HG03378 (cell line): Measurements from ENCODE around the gene ZNF213.

ENCODE experiments used
- ATAC-seq: cut with Tn5 transposase; IDR thresholded peaks from one replicate; pipeline ENCODE4 v1.9.1; 2021; ENCODE audit warnings: mild to moderate bottlenecking, moderate library complexity; ENCODE audit not compliant: unreplicated experiment

Gene ZNF213, protein sequence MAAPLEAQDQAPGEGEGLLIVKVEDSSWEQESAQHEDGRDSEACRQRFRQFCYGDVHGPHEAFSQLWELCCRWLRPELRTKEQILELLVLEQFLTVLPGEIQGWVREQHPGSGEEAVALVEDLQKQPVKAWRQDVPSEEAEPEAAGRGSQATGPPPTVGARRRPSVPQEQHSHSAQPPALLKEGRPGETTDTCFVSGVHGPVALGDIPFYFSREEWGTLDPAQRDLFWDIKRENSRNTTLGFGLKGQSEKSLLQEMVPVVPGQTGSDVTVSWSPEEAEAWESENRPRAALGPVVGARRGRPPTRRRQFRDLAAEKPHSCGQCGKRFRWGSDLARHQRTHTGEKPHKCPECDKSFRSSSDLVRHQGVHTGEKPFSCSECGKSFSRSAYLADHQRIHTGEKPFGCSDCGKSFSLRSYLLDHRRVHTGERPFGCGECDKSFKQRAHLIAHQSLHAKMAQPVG

DNA sequence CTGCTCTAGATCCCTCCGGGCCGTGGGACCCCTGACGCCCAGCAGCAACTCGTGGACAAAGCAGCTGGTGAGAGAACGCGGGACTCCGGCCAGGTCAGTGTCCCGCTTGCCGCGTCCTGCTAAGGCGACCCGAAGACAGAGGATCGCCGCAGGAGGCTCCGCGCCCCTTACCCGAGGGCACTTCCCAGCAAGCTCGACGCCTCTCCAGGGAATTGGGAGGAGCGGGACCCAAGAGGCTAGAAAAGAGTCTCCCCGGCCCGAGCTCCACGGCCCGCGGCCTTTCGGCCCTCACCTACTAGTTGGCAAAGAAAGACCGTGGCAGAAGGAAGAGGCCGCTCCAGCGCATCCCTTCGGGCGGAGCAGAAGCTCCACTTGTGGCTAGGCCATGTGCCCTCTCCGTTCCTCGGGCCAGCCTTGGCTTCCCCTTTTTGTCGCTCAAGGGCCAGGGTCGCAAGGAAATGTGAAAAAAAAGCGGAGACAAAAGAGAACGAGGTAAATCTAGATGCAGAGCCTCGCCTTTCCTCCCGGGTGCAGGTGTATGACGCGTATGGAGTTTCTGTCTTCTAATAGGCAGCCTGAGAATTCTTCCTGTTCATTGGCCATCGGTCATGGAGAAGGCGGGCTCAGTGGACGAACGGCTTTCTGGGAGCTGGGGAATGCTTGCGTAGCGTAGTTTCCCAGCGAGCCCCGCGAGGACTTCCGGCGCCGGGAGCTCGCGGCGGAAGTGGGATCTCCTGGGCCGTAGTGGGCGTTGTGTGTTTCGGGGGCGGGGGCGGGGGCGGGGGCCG, at the start of gene ZNF213:
TSS of gene ZNF213 (plus strand) at position 692 of the 788 bp plus-strand sequence. CDS start 2,252 bp downstream, outside the sequence.
- ATAC-seq, result peak; percentile 87

DNA sequence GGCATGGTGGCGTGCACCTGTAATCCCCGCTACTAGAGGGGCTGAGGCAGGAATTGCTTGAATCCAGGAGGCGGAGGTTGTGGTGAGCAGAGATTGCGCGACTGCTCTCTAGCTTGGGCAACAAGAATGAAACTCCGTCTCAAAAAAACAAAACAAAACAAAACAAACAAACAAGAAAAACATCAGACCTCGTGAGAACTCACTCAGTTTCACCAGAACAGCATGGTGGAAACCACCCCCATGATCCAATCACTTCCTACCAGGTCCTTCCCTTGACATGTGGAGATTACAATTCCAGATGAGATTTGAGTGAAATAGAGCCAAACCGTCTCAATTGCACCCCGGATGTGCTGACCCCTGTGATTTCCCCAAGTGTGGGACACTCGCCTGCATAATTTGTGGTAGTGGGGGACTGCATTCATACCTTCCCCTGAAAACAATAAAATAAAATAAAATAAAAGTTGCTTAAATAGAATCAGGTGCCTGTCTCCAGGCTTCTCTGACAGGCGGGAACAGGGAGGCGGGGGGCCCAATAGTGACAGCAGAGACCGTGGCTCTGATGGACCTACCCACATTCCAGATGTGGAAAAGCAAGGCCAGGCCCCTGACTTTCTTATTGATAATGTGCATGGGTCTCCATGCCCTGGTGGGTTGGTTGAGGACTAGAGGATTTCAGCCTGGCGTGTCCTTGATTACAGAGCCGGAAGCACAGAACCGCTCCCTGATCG, 48.8 kb upstream of the ZNF213 start:
- no peak for ATAC-seq

DNA sequence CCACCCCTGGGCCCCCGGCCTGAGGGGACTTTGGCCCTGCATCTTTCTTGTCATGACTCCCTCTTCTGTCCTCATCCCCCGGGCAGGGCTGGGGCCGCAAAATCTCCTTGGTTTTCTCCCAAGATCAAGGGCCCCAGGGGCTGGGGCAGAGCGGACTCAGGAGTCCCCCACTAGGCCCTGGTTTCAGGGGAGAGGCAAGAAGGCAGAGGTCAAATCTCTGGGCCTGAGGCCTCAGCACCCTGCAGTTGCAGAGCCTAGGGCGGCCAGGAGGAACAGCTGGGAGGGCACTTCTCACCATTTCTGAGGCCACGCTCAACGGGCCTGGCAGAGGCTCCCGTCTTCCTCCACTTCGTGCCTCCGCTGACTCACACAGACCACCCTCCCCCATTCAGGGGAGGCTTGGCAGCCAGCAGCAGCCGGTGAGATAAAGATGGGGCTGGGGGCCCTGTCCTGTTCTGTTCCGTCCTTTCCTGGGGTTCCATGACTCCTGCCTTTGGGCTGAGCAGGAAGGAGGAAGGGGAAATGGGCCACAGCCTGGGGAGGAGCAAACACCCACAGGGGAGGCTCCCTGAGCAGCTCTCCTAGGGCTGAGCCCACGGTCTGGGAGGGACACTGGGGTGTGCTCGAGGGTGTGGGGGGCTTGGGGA, 48.1 kb upstream of the ZNF213 start:
- ATAC-seq, result no peak

DNA sequence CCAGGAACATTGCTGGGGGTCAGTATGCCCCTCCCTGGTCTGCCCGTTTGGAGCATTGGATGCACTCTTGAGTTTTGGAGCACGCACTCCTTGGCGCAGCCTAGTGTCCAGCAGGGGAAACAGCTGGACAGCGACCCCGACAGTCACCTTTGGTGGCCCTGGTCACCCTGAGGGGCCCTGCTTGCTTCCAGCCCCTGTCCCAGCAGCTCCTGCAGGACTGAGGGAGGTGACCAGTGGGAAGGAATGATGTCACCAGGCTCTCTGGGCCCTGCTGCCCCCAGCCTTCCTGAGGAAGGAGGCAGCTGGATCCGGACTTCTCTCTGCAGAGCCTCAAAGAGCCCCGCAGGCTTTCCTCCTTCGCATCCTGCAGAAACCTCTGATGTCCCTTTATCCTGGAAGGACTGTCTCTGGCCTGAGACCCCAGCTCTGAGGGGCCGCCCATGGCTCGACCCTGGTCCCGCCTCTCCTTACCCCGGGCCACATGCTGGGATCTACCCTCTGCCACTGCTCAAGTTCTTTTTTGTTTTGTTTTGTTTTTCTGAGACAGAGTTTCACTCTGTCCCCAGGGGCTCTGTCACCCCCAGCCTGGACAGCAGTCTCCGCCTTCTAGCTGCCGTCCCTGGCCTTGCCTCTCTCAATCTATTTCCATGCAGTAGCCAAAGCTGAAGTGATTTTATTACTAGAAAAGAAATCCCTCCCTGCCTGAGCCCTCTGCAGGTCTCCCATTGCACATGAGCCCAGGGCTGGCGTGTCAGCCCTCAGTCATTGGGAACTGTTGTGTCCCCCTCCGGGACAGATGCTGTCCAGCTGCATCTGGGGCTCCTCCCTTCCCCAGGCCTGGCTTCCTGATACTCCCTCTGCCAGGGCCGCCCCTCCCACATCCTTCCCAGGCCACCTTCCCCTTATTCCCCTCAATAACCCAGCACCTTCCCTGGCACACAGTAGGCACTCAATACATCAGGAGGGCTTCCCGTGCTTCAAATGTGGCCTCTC, 47.3 kb upstream of the ZNF213 start:
- ATAC-seq, result no peak

DNA sequence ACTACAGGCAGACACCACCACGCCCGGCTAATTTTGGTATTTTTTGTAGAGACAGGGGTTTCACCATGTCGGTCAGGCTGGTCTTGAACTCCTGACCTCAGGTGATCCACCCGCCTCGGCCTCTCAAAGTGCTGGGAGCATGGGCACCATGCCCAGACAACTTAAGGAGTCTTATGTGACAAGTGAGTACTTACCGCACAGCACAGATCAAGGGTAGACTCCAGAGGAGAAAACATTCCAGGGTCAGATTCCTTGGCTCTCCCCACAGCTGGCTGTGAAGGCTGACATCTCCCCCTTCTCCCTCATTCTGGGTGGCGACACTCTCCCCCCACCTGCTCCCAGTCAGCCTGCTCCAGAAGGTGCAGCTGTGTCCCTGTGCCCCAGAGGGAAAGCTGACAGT, 46.4 kb upstream of the ZNF213 start:
- ATAC-seq, result no peak

DNA sequence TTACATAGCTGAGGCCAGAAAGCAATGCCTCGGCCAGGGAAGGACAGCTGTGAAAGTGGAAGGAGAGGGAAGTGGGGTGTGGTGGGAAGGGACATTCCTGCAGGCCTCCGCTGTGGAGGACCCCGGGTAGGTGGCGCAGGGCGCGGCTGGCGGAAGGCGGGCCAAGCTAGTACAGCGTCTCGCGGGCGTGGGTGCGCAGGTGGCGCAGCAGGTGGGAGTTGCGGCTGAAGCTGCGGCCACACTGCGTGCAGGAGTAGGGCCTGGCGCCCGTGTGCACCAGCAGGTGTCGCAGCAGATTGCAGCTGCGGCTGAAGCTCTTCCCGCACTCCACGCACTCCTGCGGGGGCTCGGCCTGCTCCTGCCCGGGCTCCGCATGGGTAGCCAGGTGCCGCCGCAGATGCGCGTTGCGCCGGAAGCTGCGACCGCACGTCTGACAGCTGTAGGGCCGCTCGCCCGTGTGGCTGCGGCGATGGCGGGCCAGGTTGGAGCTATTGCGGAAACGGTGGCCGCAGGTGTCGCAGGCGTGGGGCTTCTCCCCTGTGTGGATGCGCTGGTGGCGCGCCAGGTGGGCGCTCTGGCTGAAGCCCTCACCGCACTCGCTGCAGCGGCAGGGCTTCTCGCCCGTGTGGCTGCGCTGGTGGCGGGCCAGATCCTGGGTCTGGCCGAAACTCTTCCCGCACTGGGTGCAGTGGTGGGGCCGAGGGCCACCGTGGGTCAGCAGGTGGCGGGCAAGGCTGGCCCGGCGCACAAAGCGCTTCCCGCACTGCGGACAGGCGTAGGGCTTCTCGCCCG, 45.7 kb upstream of the ZNF213 start:
- no peak for ATAC-seq

DNA sequence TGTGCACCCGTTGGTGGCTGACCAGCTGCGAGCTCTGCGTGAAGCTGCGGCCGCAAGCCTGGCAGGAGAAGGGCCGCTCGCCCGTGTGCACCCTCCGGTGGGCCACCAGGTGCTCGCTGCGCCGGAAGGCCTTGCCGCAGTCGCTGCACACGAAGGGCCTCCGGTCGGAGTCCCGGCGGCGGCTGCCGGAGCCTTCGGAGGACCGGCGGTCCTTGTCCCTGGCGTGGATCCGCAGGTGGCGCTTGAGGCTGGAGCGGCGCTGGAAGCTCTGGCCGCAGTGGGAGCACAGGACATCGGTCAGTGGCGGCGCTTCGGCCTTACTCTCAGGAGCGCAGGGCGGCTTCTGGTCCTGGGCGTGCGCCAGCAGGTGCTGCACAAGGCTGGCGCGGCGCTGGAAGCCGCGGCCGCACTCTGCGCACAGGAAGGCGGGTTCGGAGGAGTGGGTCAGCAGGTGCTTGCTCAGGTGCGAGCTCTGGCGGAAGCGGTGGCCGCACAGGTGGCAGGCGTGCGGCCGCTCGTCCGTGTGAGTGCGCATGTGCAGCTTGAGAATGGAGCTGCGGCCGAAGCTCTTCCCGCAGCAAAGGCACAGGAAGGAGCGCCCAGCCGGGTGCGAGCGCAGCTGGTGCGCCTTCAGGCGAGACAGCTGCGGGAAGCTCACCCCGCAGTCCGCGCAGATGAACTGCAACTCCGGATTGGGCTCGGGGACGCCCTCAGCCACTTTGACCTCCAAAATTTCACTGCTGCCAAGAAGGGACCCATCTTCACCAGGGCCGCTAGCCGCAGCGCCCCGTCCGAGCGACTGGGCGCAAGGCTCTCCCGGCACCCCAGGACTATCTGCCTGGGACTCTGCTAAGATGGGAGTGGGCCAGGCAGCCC, 44.9 kb upstream of the ZNF213 start:
- ATAC-seq, result no peak

DNA sequence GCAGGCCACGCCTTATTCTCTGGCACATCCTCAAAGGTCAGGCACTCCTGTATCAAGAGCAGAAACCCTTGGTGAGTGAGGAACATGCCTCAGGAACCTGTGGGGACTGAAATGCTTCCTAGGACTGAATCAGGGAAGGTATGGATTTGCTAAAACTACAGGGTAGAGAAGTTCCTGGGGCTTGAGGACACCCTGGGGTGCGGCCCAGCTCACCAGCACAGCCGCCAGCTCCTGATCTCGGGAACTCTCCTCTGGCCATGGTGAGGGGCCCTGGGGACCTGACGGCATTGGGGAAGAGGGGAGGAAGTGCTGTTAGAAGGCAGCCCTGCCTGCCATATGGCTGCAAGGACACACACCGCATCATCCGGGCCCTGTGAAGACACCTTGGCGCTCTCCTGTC, 43.3 kb upstream of the ZNF213 start:
- ATAC-seq, result no peak

DNA sequence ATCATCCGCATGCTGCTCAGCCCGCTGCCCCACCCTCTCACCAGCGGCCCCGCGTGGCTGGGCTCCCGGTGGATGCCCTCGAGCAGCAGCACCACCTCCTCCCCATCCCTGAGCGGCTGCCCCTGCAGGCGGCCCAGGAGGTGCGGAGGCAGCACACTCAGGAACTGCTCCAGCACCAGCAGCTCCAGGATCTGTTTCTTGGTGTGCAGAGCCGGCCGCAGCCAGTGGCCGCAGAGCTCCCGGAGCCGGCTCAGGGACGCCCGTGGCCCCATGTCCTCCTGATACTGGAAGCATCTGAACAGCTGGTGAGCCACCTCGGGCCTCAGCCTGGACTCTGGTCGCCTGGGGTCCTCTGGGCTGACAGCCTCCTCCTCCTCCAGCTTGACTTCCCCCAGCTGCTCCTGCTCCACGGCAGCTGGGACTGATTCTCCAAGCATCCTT, 42.3 kb upstream of the ZNF213 start:
- no peak for ATAC-seq

DNA sequence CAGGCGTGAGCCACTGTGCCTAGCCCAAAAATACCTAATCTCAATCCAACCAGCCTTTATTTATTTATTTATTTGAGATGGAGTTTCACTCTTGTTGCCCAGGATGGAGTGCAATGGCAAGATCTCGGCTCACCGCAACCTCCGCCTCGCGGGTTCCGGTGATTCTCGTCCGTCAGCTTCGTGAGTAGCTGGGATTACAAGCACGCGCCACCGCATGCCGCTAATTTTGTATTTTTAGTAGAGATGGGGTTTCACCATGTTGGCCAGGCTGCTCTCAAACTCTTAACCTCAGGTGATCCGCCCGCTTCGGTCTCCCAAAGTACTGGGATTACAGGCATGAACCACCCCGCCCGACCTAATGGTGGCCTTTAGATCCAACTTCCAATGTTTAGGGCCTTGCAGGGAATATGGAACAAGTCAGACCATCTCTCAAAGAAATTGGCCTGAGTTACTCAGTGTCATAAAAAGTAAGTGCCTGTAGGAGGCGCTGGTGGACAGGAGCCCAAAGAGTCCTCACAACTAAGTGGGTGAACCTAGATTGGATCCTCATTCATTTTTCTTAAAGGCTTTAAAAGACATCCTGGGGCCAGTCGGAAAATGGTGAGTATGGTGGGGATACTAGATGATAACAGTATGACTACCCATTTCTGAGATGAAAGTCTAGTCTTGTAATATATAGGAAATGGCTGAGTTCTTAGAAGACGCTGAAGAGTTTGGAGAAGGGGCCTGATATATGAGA, 40.4 kb upstream of the ZNF213 start:
- no peak for ATAC-seq

DNA sequence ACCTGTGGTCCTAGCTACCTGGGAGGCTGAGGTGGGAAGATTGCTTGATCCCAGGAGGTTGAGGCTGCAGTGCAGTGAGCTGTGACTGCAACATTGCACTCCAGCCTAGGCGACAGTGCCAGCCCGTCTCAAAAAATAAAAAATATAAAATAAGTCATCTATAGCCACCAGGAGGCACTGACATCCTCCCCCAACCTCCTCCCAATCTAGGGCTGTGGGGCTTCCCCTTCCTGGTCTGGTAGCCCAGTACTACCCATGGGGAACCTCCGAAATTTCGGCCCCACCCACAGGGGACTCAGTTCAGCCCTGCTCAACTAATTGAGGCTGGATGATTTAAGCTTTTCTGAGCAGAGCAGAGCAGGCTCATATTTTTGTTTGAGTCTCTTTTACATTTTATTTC, 39.0 kb upstream of the ZNF213 start:
- peak; percentile 53 for ATAC-seq

DNA sequence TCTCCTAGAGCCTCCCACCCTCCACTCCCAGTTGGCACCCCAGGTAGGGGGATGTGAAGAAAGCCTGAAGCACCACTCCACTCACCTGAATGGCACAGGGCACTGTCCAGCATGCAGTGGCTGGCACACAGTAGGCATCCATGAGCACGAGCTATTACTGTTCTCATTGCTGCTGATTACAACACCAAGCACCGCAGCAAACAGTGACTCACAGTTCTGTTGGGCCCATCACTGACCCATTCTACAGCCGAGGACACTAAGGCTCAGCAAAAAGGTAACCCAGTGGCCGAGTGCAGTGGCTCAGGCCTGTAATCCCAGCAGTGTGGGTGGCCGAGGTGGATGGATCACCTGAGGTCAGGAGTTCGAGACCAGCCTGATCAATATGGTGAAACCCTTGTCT, 38.5 kb upstream of the ZNF213 start:
- no peak for ATAC-seq

DNA sequence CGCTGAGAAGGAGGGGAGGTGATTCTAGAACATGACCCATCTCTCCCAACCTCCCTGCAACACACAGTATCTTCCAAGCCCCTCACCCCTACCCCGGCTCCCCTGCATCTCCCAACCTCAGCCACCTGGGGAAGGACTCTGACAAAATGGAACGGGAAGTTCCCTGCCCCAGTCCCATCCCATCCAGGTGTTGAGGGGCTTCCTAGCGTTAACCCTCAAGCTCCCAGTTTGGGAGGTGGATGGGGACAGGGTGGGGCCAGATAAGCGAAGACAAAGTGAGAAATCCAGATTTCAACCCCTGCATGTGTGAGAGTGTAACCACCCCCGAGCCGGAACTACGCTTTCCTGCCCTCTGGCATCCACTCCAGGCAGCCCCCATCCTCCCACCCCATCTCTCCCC, 37.6 kb upstream of the ZNF213 start:
- no peak for ATAC-seq

DNA sequence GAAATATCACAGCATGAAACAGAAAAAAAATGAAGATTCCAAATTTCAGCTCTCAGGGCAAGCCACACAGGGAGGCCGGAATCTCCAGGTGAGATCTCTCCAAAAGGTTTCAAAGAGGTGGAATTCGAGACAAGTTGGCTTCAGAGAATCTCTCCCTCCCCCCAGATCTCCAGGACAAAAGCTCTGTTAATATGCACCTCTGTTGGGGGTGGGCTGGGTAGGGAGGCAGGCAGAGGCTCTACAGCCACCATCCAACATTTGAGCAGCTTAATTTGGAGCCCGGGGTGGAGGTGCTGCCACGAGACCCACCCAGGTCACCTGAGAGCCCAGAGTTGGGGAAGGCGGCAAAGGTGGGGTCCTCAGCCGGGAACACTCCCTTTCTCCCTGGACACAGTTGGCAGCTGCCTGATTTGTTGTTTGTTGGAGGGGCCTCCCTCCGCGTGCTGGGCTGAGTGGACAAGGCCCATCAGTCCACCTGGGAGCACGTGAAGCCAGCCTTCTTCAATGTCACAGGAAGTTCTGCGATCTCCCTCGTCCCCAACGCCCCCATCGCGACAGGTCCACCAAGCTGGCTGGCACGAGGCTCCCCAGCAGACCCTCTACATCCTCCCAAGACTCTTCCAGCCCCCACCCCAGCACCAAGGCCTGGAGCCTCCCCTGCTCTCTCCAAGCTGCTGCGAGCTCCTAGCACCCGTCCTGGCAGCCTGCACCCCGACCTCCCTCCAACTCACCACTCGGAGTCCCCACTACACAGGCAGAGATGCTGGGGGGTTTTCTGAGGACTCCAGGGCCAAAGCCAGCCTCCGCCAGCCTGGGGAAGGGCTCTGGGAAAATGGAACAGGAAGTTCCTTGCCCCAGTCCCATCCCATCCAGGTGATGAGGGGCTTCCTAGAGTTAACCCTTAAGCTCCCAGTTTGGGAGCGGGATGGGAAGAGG, 36.1 kb upstream of the ZNF213 start, which contains the start of gene ZSCAN10:
TSS of gene ZSCAN10 (minus strand) at position 836 of the 936 bp plus-strand sequence. CDS start 6,357 bp downstream, outside the sequence.
- ATAC-seq, result no peak

DNA sequence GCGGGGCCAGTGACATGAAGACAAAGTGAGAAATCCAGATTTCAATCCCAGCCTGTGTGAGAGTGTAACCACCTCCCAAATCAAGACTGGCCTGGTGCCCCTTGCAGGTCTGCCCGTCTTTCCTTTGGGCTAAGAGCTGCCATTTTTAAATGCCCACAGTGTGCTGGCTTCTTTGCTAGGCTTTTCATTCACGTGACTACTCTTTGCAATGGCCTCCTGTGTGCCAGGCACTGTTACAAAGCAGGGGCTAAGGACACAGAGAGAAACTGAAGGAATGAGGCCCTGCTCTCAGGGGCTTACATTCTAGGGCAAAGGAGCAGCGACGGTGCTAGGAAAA, 35.5 kb upstream of the ZNF213 start:
- ATAC-seq, result no peak
